22Rv1 (cell line): Measurements from ENCODE around the gene EZH2.

Experiments
- H3K27ac ChIP-seq: fragments of 450-650 bp; 2 replicates; pipeline ENCODE4 v1.5.1; 2017
- CTCF ChIP-seq: fragments of 450-650 bp; IDR thresholded peaks from 2 replicates; pipeline ENCODE4 v1.5.1; 2017; ENCODE audit warnings: mild to moderate bottlenecking
- ZFX ChIP-seq: fragments of 450-650 bp; IDR thresholded peaks from 2 replicates; pipeline ENCODE4 v1.6.1; 2017; ENCODE audit warnings: antibody characterized with exemption, borderline replicate concordance

The EZH2 gene

GRCh38 chr7:148921189-148921588, 37.1 kb upstream of the EZH2 start:
- no peak overlapping the region for H3K27ac ChIP-seq
- no peak for TF ChIP-seq CTCF
- TF ChIP-seq ZFX, result no peak

GRCh38 chr7:148919859-148920258, 35.8 kb upstream of the EZH2 start:
- TF ChIP-seq CTCF (no peak), ZFX (no peak)
- H3K27ac ChIP-seq, result no peak overlapping the region

GRCh38 chr7:148918058-148918596, 34.0 kb upstream of the EZH2 start:
- no peak for TF ChIP-seq ZFX
- no peak for TF ChIP-seq CTCF
- no peak overlapping the region for H3K27ac ChIP-seq

- no peak overlapping the region for H3K27ac ChIP-seq
- TF ChIP-seq ZFX (no peak), CTCF (no peak)
Observed at GRCh38 chr7:148916186-148916585, 32.1 kb upstream of the EZH2 start.

GRCh38 chr7:148915211-148915610, 31.1 kb upstream of the EZH2 start:
- H3K27ac ChIP-seq, result no peak overlapping the region
- TF ChIP-seq ZFX, result no peak
- TF ChIP-seq CTCF, result no peak

GRCh38 chr7:148914208-148914777, 30.2 kb upstream of the EZH2 start:
- H3K27ac ChIP-seq, result no peak overlapping the region
- TF ChIP-seq ZFX, result no peak
- TF ChIP-seq CTCF, result no peak

GRCh38 chr7:148912758-148913541, 28.9 kb upstream of the EZH2 start:
- TF ChIP-seq CTCF, result no peak
- no peak for TF ChIP-seq ZFX
- no peak overlapping the region for H3K27ac ChIP-seq
